GM12891 (cell line): Measurements from ENCODE around the gene BCL11B.

Experiments
- POLR2A ChIP-seq: IDR thresholded peaks from 2 replicates; pipeline ENCODE4 v1.6.1; 2011; ENCODE audit warnings: low read depth, low read length, control low read depth
- POLR2AphosphoS5 ChIP-seq: IDR thresholded peaks from 2 replicates; pipeline ENCODE4 v1.6.1; 2011; ENCODE audit warnings: low read depth, low read length, control low read depth
- TAF1 ChIP-seq: IDR thresholded peaks from 2 replicates; pipeline ENCODE4 v1.6.1; 2011; ENCODE audit warnings: low read depth, low read length, control low read depth

DNA sequence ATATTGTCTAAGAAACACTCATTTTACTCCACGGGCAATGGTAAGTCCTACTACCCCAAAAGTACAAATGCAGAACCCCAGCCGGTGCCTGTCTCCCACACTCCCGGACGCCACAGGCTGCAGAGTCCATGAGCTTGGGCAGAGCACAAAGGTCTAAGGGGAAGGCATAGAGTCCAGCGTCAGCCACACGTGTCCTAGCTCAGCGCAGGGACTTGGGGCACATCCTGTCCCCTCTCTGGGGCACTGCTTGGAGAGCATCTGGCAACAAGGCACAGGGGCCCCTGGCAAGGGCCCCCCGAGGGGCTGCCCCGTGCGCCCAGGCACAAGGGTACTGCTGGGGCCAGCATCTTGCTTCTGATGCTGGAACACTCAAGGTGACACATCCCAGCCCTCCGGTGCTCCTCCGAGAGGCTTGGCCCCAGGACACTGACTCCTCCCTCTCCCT lies 58.4 kb downstream of the BCL11B start:
- no peak for TF ChIP-seq TAF1
- TF ChIP-seq POLR2AphosphoS5, result no peak
- no peak for TF ChIP-seq POLR2A
